CD14-positive monocyte (primary cell): ENCODE results near the gene METAP1D. TPM values are rescaled to one million over a fixed set of nuclear protein-coding genes. Genes with fewer than 3 reads are reported as not detected.
A peak's percentile ranks its signal among the peaks of the same experiment; 100 is the strongest.

Experiments used
- DNase-seq, 3 donors: peaks; one replicate each; pipeline ENCODE4 v3.0.0-alpha.2; 2011 to 2022
- H2AFZ ChIP-seq: 2 replicates; pipeline ENCODE4 v1.6.0; 2012; ENCODE audit warnings: mild to moderate bottlenecking, low read depth, low read length, inconsistent platforms; ENCODE audit not compliant: insufficient read depth, poor library complexity, severe bottlenecking
- H3K27ac ChIP-seq, 2 donors: 1 replicate in 1 of 2; 2 replicates in 1 of 2; pipeline ENCODE4 v1.5.1; 2012 to 2013; ENCODE audit warnings: low read length in 2 of 2, control low read depth in 1 of 2, inconsistent platforms in 1 of 2, low read depth in 1 of 2, mild to moderate bottlenecking in 1 of 2
- H3K27me3 ChIP-seq, 2 donors: one replicate each; pipeline versions ENCODE4 v1.6.0 to v1.6.1; 2011 to 2013; ENCODE audit warnings: low read length in 2 of 2; ENCODE audit not compliant: control insufficient read depth in 2 of 2, insufficient read depth in 2 of 2
- H3K36me3 ChIP-seq, 2 donors: replicated peaks in 1 of 2; 1 replicate in 1 of 2; 2 replicates in 1 of 2; pipeline versions ENCODE4 v1.5.1 to v1.6.1; 2012 to 2013; ENCODE audit warnings: low read length in 2 of 2, control low read depth in 1 of 2, inconsistent platforms in 1 of 2, mild to moderate bottlenecking in 1 of 2; ENCODE audit not compliant: insufficient read depth in 2 of 2, control insufficient read depth in 1 of 2
- H3K4me1 ChIP-seq, 2 donors: 1 replicate in 1 of 2; 2 replicates in 1 of 2; pipeline versions ENCODE4 v1.5.1 to v1.6.1; 2012 to 2013; ENCODE audit warnings: low read length in 2 of 2, control low read depth in 1 of 2, inconsistent platforms in 1 of 2, mild to moderate bottlenecking in 1 of 2, moderate library complexity in 1 of 2; ENCODE audit not compliant: insufficient read depth in 2 of 2, control insufficient read depth in 1 of 2
- H3K4me2 ChIP-seq: replicated peaks from 2 replicates; pipeline ENCODE3; 2012; ENCODE audit warnings: low read length, moderate library complexity, mild to moderate bottlenecking; ENCODE audit not compliant: poor library complexity, severe bottlenecking; ENCODE audit errors: extremely low read depth
- H3K4me3 ChIP-seq, 3 experiments: fragments of 200-600 bp in 1 of 3; sonication (generic) in 1 of 3; replicated peaks in 1 of 3; 1 replicate in 2 of 3; 2 replicates in 1 of 3; pipeline ENCODE4 v1.5.1; 2011 to 2013; ENCODE audit warnings: low read length in 3 of 3, mild to moderate bottlenecking in 3 of 3, control low read depth in 2 of 3, low read depth in 2 of 3, inconsistent platforms in 1 of 3, moderate library complexity in 1 of 3
- H3K79me2 ChIP-seq: 2 replicates; pipeline ENCODE4 v1.6.0; 2012; ENCODE audit warnings: mild to moderate bottlenecking, control low read depth, inconsistent platforms, low read length, moderate library complexity; ENCODE audit not compliant: insufficient read depth
- H3K9ac ChIP-seq: 2 replicates; pipeline ENCODE4 v1.6.0; 2017; ENCODE audit warnings: low read length, mild to moderate bottlenecking; ENCODE audit not compliant: insufficient read depth, poor library complexity, severe bottlenecking
- H3K9me3 ChIP-seq, 2 donors: replicated peaks in 1 of 2; 1 replicate in 1 of 2; 2 replicates in 1 of 2; pipeline versions ENCODE4 v1.5.1 to v1.6.1; 2012 to 2013; ENCODE audit warnings: low read length in 2 of 2, control low read depth in 1 of 2; ENCODE audit not compliant: control insufficient read depth in 1 of 2, insufficient read depth in 1 of 2
- H4K20me1 ChIP-seq: 2 replicates; pipeline ENCODE4 v1.6.0; 2012; ENCODE audit warnings: mild to moderate bottlenecking, low read length, control low read depth, moderate library complexity; ENCODE audit not compliant: insufficient read depth
- H3K27ac Mint-ChIP-seq, 7 donors: one replicate each; pipeline ENCODE4 v1.8.0; 2020; ENCODE audit warnings: mild to moderate bottlenecking in 7 of 7, mixed read lengths in 7 of 7, moderate library complexity in 6 of 7, inconsistent platforms in 2 of 7
- H3K27me3 Mint-ChIP-seq, 3 donors: one replicate each; pipeline ENCODE4 v1.8.0; 2021 to 2022; ENCODE audit warnings: low read depth in 3 of 3, mild to moderate bottlenecking in 3 of 3, mixed read lengths in 3 of 3, moderate library complexity in 3 of 3, inconsistent platforms in 1 of 3
- H3K36me3 Mint-ChIP-seq, 2 donors: one replicate each; pipeline ENCODE4 v1.8.0; 2020; ENCODE audit warnings: mixed read lengths in 2 of 2, inconsistent platforms in 1 of 2, mild to moderate bottlenecking in 1 of 2
- H3K4me1 Mint-ChIP-seq: one replicate; pipeline ENCODE4 v1.8.0; 2020; ENCODE audit warnings: mild to moderate bottlenecking, mixed read lengths
- H3K4me3 Mint-ChIP-seq, 2 donors: one replicate each; pipeline ENCODE4 v1.8.0; 2020; ENCODE audit warnings: mild to moderate bottlenecking in 2 of 2, mixed read lengths in 2 of 2, moderate library complexity in 1 of 2
- H3K9me3 Mint-ChIP-seq, 7 donors: one replicate each; pipeline ENCODE4 v1.8.0; 2020 to 2022; ENCODE audit warnings: mixed read lengths in 7 of 7, mild to moderate bottlenecking in 6 of 7, moderate library complexity in 6 of 7, inconsistent platforms in 2 of 7
- WGBS: methylation state at CpG from one replicate; pipeline ENCODE4 v1.1.5; 2013; ENCODE audit warnings: missing lambda C conversion rate; ENCODE audit not compliant: insufficient coverage; 5-methylcytosine and 5-hydroxymethylcytosine counted together
- intact Hi-C, 2 donors: fragments of 100-400 bp; cut with micrococcal nuclease; formaldehyde crosslinking; loops; one replicate each; pipeline versions ENCODE4 v1.15.0 to v1.15.1; 2023
- polyA plus RNA-seq, 3 donors: library from polyadenylated mRNA; depleted of rRNA in 1 of 3; unstranded in 2 of 3; stranded (reverse) in 1 of 3; fragments of 300-500 nt in 2 of 3; fragments of >200 nt in 1 of 3; fragmentation: Illumina TruSeq in 2 of 3; gene quantifications; 1 replicate in 2 of 3; 2 replicates in 1 of 3; pipeline ENCODE4 v1.2.3, GENCODE V29; 2012 to 2021
- TF ChIP-seq, protein P1 (sequence below): fragments of 200-600 bp; IDR thresholded peaks from one replicate; pipeline ENCODE4 v1.8.0; 2022; ENCODE audit warnings: antibody characterized with exemption, mild to moderate bottlenecking

The METAP1D gene
- polyA plus RNA-seq, 3 donors, result 0.37 to 1.7 (median 0.41) TPM

GRCh38 chr2:172103471-172104272 lies 103.9 kb downstream of the METAP1D start:
- TF ChIP-seq, protein P1, sequence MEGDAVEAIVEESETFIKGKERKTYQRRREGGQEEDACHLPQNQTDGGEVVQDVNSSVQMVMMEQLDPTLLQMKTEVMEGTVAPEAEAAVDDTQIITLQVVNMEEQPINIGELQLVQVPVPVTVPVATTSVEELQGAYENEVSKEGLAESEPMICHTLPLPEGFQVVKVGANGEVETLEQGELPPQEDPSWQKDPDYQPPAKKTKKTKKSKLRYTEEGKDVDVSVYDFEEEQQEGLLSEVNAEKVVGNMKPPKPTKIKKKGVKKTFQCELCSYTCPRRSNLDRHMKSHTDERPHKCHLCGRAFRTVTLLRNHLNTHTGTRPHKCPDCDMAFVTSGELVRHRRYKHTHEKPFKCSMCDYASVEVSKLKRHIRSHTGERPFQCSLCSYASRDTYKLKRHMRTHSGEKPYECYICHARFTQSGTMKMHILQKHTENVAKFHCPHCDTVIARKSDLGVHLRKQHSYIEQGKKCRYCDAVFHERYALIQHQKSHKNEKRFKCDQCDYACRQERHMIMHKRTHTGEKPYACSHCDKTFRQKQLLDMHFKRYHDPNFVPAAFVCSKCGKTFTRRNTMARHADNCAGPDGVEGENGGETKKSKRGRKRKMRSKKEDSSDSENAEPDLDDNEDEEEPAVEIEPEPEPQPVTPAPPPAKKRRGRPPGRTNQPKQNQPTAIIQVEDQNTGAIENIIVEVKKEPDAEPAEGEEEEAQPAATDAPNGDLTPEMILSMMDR, result peak; percentile 96
- peak; percentile 74 to 86 (median 79) for DNase-seq
- peaks cover 15 to 20% of the 10 kb centered on the region in 2 donors for H3K36me3 Mint-ChIP-seq
- Histone ChIP-seq H3K79me2 (no peaks in the 10 kb centered on the region), H4K20me1 (peaks cover 4% of the 10 kb centered on the region), H3K4me1 (peaks cover 76 to 79% of the 10 kb centered on the region in 2 donors), H3K4me2 (peak overlapping the region; percentile 80), H3K9me3 (peaks cover 10 to 35% of the 10 kb centered on the region in 2 donors), H3K27me3 (peaks cover 76 to 96% of the 10 kb centered on the region in 2 donors), H2AFZ (no peak overlapping the region), H3K27ac (no peak overlapping the region), H3K9ac (no peak overlapping the region), H3K36me3 (no peaks in the 10 kb centered on the region), H3K4me3 (peak overlapping the region in 2 of 3 experiments; percentile 44 to 75)
- H3K4me3 Mint-ChIP-seq, result peak overlapping the region; percentile 86 to 95
- 0% methylated on average over 5 of the region's 25 CpGs for WGBS
- peak overlapping the region in 4 of 7 donors; percentile 57 to 92 (median 78) for H3K27ac Mint-ChIP-seq
- H3K27me3 Mint-ChIP-seq, result peaks cover 91 to 99% (median 95%) of the 10 kb centered on the region in 3 donors
- intact Hi-C loops, result loop anchor here in 1 of 2 donors (2.0 to 10.0 kb wide), 4 partner anchors 19 to 529 kb away; partner anchors contain the start of gene DLX1
- peaks cover 73% of the 10 kb centered on the region for H3K4me1 Mint-ChIP-seq
- H3K9me3 Mint-ChIP-seq, result peaks cover 0 to 48% (median 31%) of the 10 kb centered on the region in 7 donors

DNA sequence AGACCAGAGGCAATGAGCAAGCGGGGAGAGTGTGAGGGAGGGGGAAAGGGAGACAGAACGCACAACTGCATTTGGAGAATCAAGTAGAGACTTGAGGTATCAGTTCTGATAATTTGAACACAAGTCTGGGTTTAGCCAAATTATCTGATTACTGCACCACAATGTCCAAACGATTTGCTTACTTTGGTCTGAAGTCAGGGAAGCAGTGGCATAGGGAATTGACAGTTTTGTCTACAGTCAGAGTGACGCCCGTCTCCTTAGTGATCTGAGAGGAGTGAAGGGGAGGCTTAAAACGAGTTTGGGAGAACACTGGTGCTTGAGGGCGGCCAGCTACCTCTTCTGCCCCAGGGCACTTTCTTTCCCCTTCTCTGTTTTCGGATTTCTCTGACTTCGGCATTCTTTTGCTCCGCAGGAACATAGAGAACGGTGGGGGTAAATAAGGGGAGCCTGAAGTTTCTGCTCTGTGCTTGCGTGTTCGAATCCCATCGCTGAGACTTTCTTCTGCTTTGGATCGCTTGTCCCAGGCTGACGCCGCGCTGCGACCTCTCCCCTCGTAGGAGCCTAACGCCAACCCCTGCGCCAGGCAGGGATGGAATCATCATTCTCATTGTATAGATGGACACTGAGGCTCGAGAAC lies 105.8 kb downstream of the METAP1D start:
- Histone ChIP-seq H3K9me3 (peaks cover 10 to 35% of the 10 kb centered on the region in 2 donors), H3K27ac (no peak overlapping the region), H3K4me3 (peak overlapping the region in 1 of 3 experiments; percentile 75), H3K79me2 (no peaks in the 10 kb centered on the region), H3K4me1 (peaks cover 70 to 71% of the 10 kb centered on the region in 2 donors), H4K20me1 (no peaks in the 10 kb centered on the region), H3K9ac (no peak overlapping the region), H3K4me2 (peak overlapping the region; percentile 83), H2AFZ (no peak overlapping the region), H3K27me3 (peaks cover 74 to 96% of the 10 kb centered on the region in 2 donors), H3K36me3 (no peaks in the 10 kb centered on the region)
- WGBS, result 16% methylated on average over 17 of the region's 23 CpGs
- peaks cover 78% of the 10 kb centered on the region for H3K4me1 Mint-ChIP-seq
- peaks cover 20% of the 10 kb centered on the region in 2 donors for H3K36me3 Mint-ChIP-seq
- TF ChIP-seq, protein P1, result no peak
- intact Hi-C loops, result loop anchor here (5.0 to 10.0 kb wide), 2 partner anchors 403 to 531 kb away; no protein-coding TSS in a partner anchor
- DNase-seq, result no peak
- no peak overlapping the region for H3K27ac Mint-ChIP-seq
- H3K9me3 Mint-ChIP-seq, result peaks cover 0 to 47% (median 33%) of the 10 kb centered on the region in 7 donors
- H3K4me3 Mint-ChIP-seq, result peak overlapping the region; percentile 77 to 95
- peaks cover 92 to 98% (median 94%) of the 10 kb centered on the region in 3 donors for H3K27me3 Mint-ChIP-seq
